Uterus (tissue), 4 donors: ENCODE data around the gene TCTN2. TPM values are rescaled to one million over a fixed set of nuclear protein-coding genes. Genes with fewer than 3 reads are reported as not detected.

ENCODE experiments used
- DNase-seq, 2 donors: peaks; one replicate each; pipeline ENCODE4 v3.0.0-alpha.2; 2019 to 2020
- H3K27ac ChIP-seq, 2 donors: fragments of 200-600 bp; sonication (generic); 1 replicate in 1 of 2; 2 replicates in 1 of 2; pipeline ENCODE4 v1.5.1; 2016 to 2018
- H3K27me3 ChIP-seq, 2 donors: fragments of 200-600 bp; sonication (generic); one replicate each; pipeline ENCODE4 v1.5.1; 2018 to 2019; ENCODE audit warnings: control low read depth in 1 of 2
- H3K36me3 ChIP-seq, 2 donors: fragments of 200-600 bp; sonication (generic); one replicate each; pipeline ENCODE4 v1.5.1; 2019; ENCODE audit warnings: control low read depth in 1 of 2
- H3K4me1 ChIP-seq, 2 donors: fragments of 200-600 bp; sonication (generic); one replicate each; pipeline ENCODE4 v1.5.1; 2018 to 2019; ENCODE audit warnings: control low read depth in 1 of 2
- H3K4me3 ChIP-seq, 2 donors: fragments of 200-600 bp; sonication (generic); 1 replicate in 1 of 2; 2 replicates in 1 of 2; pipeline ENCODE4 v1.5.1; 2018 to 2019; ENCODE audit warnings: mild to moderate bottlenecking in 1 of 2
- H3K9me3 ChIP-seq, 2 donors: fragments of 200-600 bp; sonication (generic); one replicate each; pipeline ENCODE4 v1.5.1; 2019; ENCODE audit warnings: control low read depth in 1 of 2
- CTCF ChIP-seq, 4 experiments: fragments of 200-600 bp in 2 of 4; fragments of 450-650 bp in 2 of 4; sonication (generic) in 2 of 4; IDR thresholded peaks; one replicate each; pipeline ENCODE4 v1.5.1; 2016 to 2019; ENCODE audit warnings: antibody characterized with exemption in 4 of 4, mild to moderate bottlenecking in 2 of 4, moderate library complexity in 1 of 4
- POLR2A ChIP-seq, 2 donors: fragments of 450-650 bp; IDR thresholded peaks; one replicate each; pipeline ENCODE4 v1.6.1; 2016; ENCODE audit warnings: antibody characterized with exemption in 2 of 2, mild to moderate bottlenecking in 1 of 2, moderate library complexity in 1 of 2
- intact Hi-C: fragments of 100-400 bp; cut with DNase I; formaldehyde crosslinking; loops from one replicate; pipeline ENCODE4 v1.15.1; 2023; ENCODE audit warnings: low total_unique reads
- total RNA-seq, 4 donors: library from RNA; depleted of rRNA in 3 of 4; stranded (reverse); fragments of >200 nt in 3 of 4; gene quantifications; one replicate each; pipeline versions ENCODE4 v1.1.0 to v1.2.4, GENCODE V29; 2014 to 2023
- donor health status: DM: yes; HTN: yes; CAD: no.

The TCTN2 gene
- total RNA-seq, 4 donors from 2014 or later = 3.8 to 334 (median 23.9) TPM

GRCh38 chr12:123715195-123715594, 44.3 kb downstream of the TCTN2 start:
- no peaks in the 10 kb centered on the region for H3K4me1 ChIP-seq
- no peaks in the 10 kb centered on the region for H3K36me3 ChIP-seq
- TF ChIP-seq POLR2A (IDR thresholded peaks at IDR 0.05) = no peak
- H3K27ac ChIP-seq = no peak overlapping the region
- H3K27me3 ChIP-seq = no peaks in the 10 kb centered on the region
- intact Hi-C loops = no loop called here
- no peak for DNase-seq
- no peak overlapping the region for H3K4me3 ChIP-seq
- no peaks in the 10 kb centered on the region for H3K9me3 ChIP-seq

GRCh38 chr12:123717350-123717749, 46.4 kb downstream of the TCTN2 start:
- no peak for DNase-seq
- H3K9me3 ChIP-seq = no peaks in the 10 kb centered on the region
- no peaks in the 10 kb centered on the region for H3K36me3 ChIP-seq
- no peak for TF ChIP-seq CTCF (IDR thresholded peaks at IDR 0.05)
- no peak for TF ChIP-seq POLR2A (IDR thresholded peaks at IDR 0.05)
- intact Hi-C loops = no loop called here
- no peaks in the 10 kb centered on the region for H3K27me3 ChIP-seq
- no peaks in the 10 kb centered on the region for H3K4me1 ChIP-seq
- H3K27ac ChIP-seq = no peak overlapping the region
- H3K4me3 ChIP-seq = no peak overlapping the region

- intact Hi-C loops = no loop called here
- H3K4me3 ChIP-seq = no peak overlapping the region
- H3K27ac ChIP-seq = no peak overlapping the region
- no peaks in the 10 kb centered on the region for H3K27me3 ChIP-seq
- H3K36me3 ChIP-seq = no peaks in the 10 kb centered on the region
- TF ChIP-seq CTCF (IDR thresholded peaks at IDR 0.05) (no peak), POLR2A (IDR thresholded peaks at IDR 0.05) (no peak)
- H3K9me3 ChIP-seq = no peaks in the 10 kb centered on the region
- no peaks in the 10 kb centered on the region for H3K4me1 ChIP-seq
- no peak for DNase-seq
Measured at GRCh38 chr12:123720141-123720814, 49.4 kb downstream of the TCTN2 start.

DNA sequence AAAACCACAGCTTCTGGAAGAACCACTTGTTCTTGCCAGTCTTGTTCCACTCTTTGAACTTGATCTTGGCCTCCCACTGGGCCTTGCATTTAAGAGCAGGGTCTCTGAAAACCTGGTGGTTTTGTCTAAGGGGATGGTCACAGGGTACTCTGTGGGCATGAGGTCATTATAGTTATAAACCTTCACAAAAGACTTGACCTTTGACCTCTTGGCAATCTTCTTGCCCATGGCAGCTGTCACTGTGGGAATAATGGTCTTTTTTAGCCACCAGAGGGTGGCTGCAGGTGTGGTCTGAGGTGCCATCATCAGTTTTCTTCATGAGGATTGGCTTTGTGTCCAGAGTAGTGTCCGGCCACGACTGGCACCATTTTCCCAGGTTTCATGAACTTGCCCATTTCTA, 50.3 kb downstream of the TCTN2 start:
- no peaks in the 10 kb centered on the region for H3K27me3 ChIP-seq
- H3K9me3 ChIP-seq = no peaks in the 10 kb centered on the region

GRCh38 chr12:123723011-123723410, 52.1 kb downstream of the TCTN2 start:
- no peaks in the 10 kb centered on the region for H3K27me3 ChIP-seq
- no peak for DNase-seq
- no peak overlapping the region for H3K4me3 ChIP-seq
- H3K36me3 ChIP-seq = no peaks in the 10 kb centered on the region
- H3K4me1 ChIP-seq = no peaks in the 10 kb centered on the region
- H3K27ac ChIP-seq = no peak overlapping the region
- intact Hi-C loops = no loop called here
- TF ChIP-seq POLR2A (IDR thresholded peaks at IDR 0.05) (no peak), CTCF (IDR thresholded peaks at IDR 0.05) (no peak)
- H3K9me3 ChIP-seq = no peaks in the 10 kb centered on the region

More for the DNA sequence above, 50.3 kb downstream of the TCTN2 start:
- intact Hi-C loops = no loop called here
- Histone ChIP-seq H3K36me3 (no peaks in the 10 kb centered on the region), H3K27ac (no peak overlapping the region), H3K4me1 (no peaks in the 10 kb centered on the region), H3K4me3 (no peak overlapping the region)
- DNase-seq = no peak
- TF ChIP-seq CTCF (IDR thresholded peaks at IDR 0.05) (no peak), POLR2A (IDR thresholded peaks at IDR 0.05) (no peak)

- Histone ChIP-seq H3K9me3 (no peaks in the 10 kb centered on the region), H3K27ac (no peak overlapping the region), H3K4me3 (no peak overlapping the region), H3K36me3 (no peaks in the 10 kb centered on the region), H3K4me1 (no peaks in the 10 kb centered on the region), H3K27me3 (no peaks in the 10 kb centered on the region)
- DNase-seq = no peak
- TF ChIP-seq POLR2A (IDR thresholded peaks at IDR 0.05) (no peak), CTCF (IDR thresholded peaks at IDR 0.05) (no peak)
- intact Hi-C loops = no loop called here
Measured at GRCh38 chr12:123723765-123724164, 52.9 kb downstream of the TCTN2 start.
